ENCODE measurements around the gene CRYBA4.
"Not testable (repeated sequence)": the region's sequence is repeated elsewhere in the genome, so short reads cannot be mapped to it uniquely, and the experiment has no call there.

The CRYBA4 gene

GRCh38 chr22:26597026-26597425 lies 24.7 kb upstream of the CRYBA4 start:
- no peak for DNase-seq (ENCODE audit: low read depth in 2 of 2)

GRCh38 chr22:26597480-26597879 lies 24.3 kb upstream of the CRYBA4 start:
- DNase-seq (ENCODE audit: low read depth in 2 of 2): no peak

- no peak for DNase-seq (ENCODE audit: low read depth in 2 of 2)
Measured at GRCh38 chr22:26599505-26599904, 22.3 kb upstream of the CRYBA4 start.

GRCh38 chr22:26601726-26602125 lies 20.0 kb upstream of the CRYBA4 start:
- no peak for DNase-seq (ENCODE audit: low read depth in 2 of 2)

- DNase-seq (ENCODE audit: low read depth in 2 of 2): no peak
Measured at GRCh38 chr22:26602127-26602526, 19.6 kb upstream of the CRYBA4 start.

- DNase-seq (ENCODE audit: low read depth in 2 of 2): no peak
Measured at GRCh38 chr22:26604368-26604767, 17.4 kb upstream of the CRYBA4 start.

- DNase-seq (ENCODE audit: low read depth in 2 of 2): no peak
Measured at GRCh38 chr22:26606611-26607010, 15.2 kb upstream of the CRYBA4 start.

- no peak for DNase-seq (ENCODE audit: low read depth in 2 of 2)
Measured at GRCh38 chr22:26608129-26608528, 13.6 kb upstream of the CRYBA4 start.

- no peak for DNase-seq (ENCODE audit: low read depth in 2 of 2)
Measured at GRCh38 chr22:26609287-26609686, 12.5 kb upstream of the CRYBA4 start.

GRCh38 chr22:26610072-26610958 lies 11.4 kb upstream of the CRYBA4 start:
- DNase-seq (ENCODE audit: low read depth in 2 of 2): peak; percentile 51 to 55

GRCh38 chr22:26610996-26611395 lies 10.8 kb upstream of the CRYBA4 start:
- no peak for DNase-seq (ENCODE audit: low read depth in 2 of 2)

GRCh38 chr22:26612652-26613051 lies 9.1 kb upstream of the CRYBA4 start:
- no peak for DNase-seq (ENCODE audit: low read depth in 2 of 2)

GRCh38 chr22:26613753-26614152 lies 8.0 kb upstream of the CRYBA4 start:
- DNase-seq (ENCODE audit: low read depth in 2 of 2): not testable (repeated sequence)

- no peak for DNase-seq (ENCODE audit: low read depth in 2 of 2)
Measured at GRCh38 chr22:26614322-26614721, 7.4 kb upstream of the CRYBA4 start.

GRCh38 chr22:26615149-26615548 lies 6.6 kb upstream of the CRYBA4 start:
- no peak for DNase-seq (ENCODE audit: low read depth in 2 of 2)

GRCh38 chr22:26615830-26616435 lies 5.8 kb upstream of the CRYBA4 start:
- DNase-seq (ENCODE audit: low read depth in 2 of 2): no peak

GRCh38 chr22:26616650-26617049 lies 5.1 kb upstream of the CRYBA4 start:
- DNase-seq (ENCODE audit: low read depth in 2 of 2): no peak

- DNase-seq (ENCODE audit: low read depth in 2 of 2): no peak
Measured at GRCh38 chr22:26617271-26618199, 4.2 kb upstream of the CRYBA4 start, which contains the start of gene CRYBB1. Gene CRYBB1 (minus strand): TSS chr22:26618027. CDS start chr22:26616319, 1,708 bp downstream.

- no peak for DNase-seq (ENCODE audit: low read depth in 2 of 2)
Measured at GRCh38 chr22:26618455-26618854, 3.3 kb upstream of the CRYBA4 start.

- no peak for DNase-seq (ENCODE audit: low read depth in 2 of 2)
Measured at GRCh38 chr22:26619510-26619909, 2.3 kb upstream of the CRYBA4 start.

GRCh38 chr22:26620197-26620596 lies 1.6 kb upstream of the CRYBA4 start:
- DNase-seq (ENCODE audit: low read depth in 2 of 2): no peak

- no peak for DNase-seq (ENCODE audit: low read depth in 2 of 2)
Measured at GRCh38 chr22:26623984-26624383, 2.2 kb downstream of the CRYBA4 start.

Data from fibroblast of skin of left biceps (primary cell).